ENCODE measurements around the gene RIBC1. TPM values are rescaled to one million over a fixed set of nuclear protein-coding genes. Genes with fewer than 3 reads are reported as not detected.

RIBC1 gene
- total and polyA plus RNA-seq, 9 of the 15 experiments (the other 6 are each of a cell fraction or from before 2014, with no cell fraction given) = 0.07 to 0.51 (median 0.44) TPM

GRCh38 chrX:53422086-53422860, 400 bp upstream of the RIBC1 start, which contains the start of gene SMC1A (continued):
- TF ChIP-seq ZNF318 (IDR thresholded peaks at IDR 0.05; ENCODE audit: borderline replicate concordance in 1 of 2, low read depth in 1 of 2) = no peak
- TF ChIP-seq ZBTB43 (CRISPR knock-in tag; IDR thresholded peaks at IDR 0.05) = peak; percentile 71; the same call in 1 of the 2 replicates
- TF ChIP-seq TRIM25 (IDR thresholded peaks at IDR 0.05; ENCODE audit: borderline replicate concordance) = no peak
- TF ChIP-seq USF2 (CRISPR knock-in tag; IDR thresholded peaks at IDR 0.05) = no peak
- TF ChIP-seq ZBTB11 (CRISPR knock-in tag; IDR thresholded peaks at IDR 0.05) = peak in 1 of 3 experiments; percentile 58; a peak in 1 of 6 replicates
- peak; percentile 71 for TF ChIP-seq HNRNPLL (IDR thresholded peaks at IDR 0.05; ENCODE audit: low read depth, low read length, poor library complexity, severe bottlenecking)
- no peak for TF ChIP-seq ZNF354B (CRISPR knock-in tag; IDR thresholded peaks at IDR 0.05)
- peak; percentile 97 for TF ChIP-seq CHD2 (IDR thresholded peaks at IDR 0.05; ENCODE audit: low read depth, low read length)
- no peak for TF ChIP-seq SNRNP70 (optimal IDR thresholded peaks at IDR 0.05; ENCODE audit: low read depth, low read length)
